Lung (tissue), 12 donors: ENCODE results near the gene GNG3. TPM values are rescaled to one million over a fixed set of nuclear protein-coding genes. Genes with fewer than 3 reads are reported as not detected.
"Not testable (repeated sequence)": the region's sequence is repeated elsewhere in the genome, so short reads cannot be mapped to it uniquely, and the experiment has no call there.

ENCODE experiments used
- ATAC-seq: fragments of 200-7000 bp; cut with Tn5 transposase; one replicate; pipeline ENCODE4 v1.9.1; 2020; ENCODE audit warnings: moderate number of reproducible peaks; ENCODE audit not compliant: insufficient read depth, low FRiP score
- DNase-seq, 3 donors: peaks; one replicate each; pipeline ENCODE4 v3.0.0-alpha.2; 2013 to 2017
- H3K27ac ChIP-seq, 2 donors: one replicate each; pipeline ENCODE4 v1.5.1; 2013; ENCODE audit warnings: mild to moderate bottlenecking in 2 of 2, moderate library complexity in 2 of 2, control low read depth in 1 of 2, inconsistent platforms in 1 of 2, low read depth in 1 of 2, low read length in 1 of 2
- H3K27me3 ChIP-seq, 3 donors: one replicate each; pipeline ENCODE4 v1.5.1; 2013; ENCODE audit warnings: low read length in 2 of 3; ENCODE audit not compliant: control insufficient read depth in 3 of 3, insufficient read depth in 3 of 3
- H3K36me3 ChIP-seq, 4 donors: one replicate each; pipeline ENCODE4 v1.5.1; 2013; ENCODE audit warnings: low read length in 4 of 4, mild to moderate bottlenecking in 1 of 4, moderate library complexity in 1 of 4; ENCODE audit not compliant: control insufficient read depth in 4 of 4, insufficient read depth in 4 of 4
- H3K4me1 ChIP-seq, 5 donors: one replicate each; pipeline ENCODE4 v1.5.1; 2013; ENCODE audit warnings: low read length in 5 of 5, mild to moderate bottlenecking in 2 of 5, moderate library complexity in 1 of 5; ENCODE audit not compliant: control insufficient read depth in 5 of 5, insufficient read depth in 5 of 5
- H3K4me3 ChIP-seq: one replicate; pipeline ENCODE4 v1.5.1; 2013; ENCODE audit warnings: mild to moderate bottlenecking, control low read depth, moderate library complexity
- H3K9ac ChIP-seq, 2 donors: one replicate each; pipeline ENCODE4 v1.5.1; 2013; ENCODE audit warnings: low read length in 2 of 2, control low read depth in 1 of 2; ENCODE audit not compliant: insufficient read depth in 1 of 2
- H3K9me3 ChIP-seq, 4 donors: one replicate each; pipeline ENCODE4 v1.5.1; 2013; ENCODE audit warnings: low read length in 3 of 4, mild to moderate bottlenecking in 1 of 4, moderate library complexity in 1 of 4; ENCODE audit not compliant: control insufficient read depth in 4 of 4, insufficient read depth in 3 of 4
- WGBS, 2 donors: extraction: QIAGEN DNeasy Blood & Tissue Kit; methylation state at CpG; one replicate each; pipeline ENCODE4 v1.1.7; 2013; 5-methylcytosine and 5-hydroxymethylcytosine counted together
- polyA plus RNA-seq, 2 donors: library from polyadenylated mRNA; stranded (reverse); fragments of 200-250 nt; gene quantifications; one replicate each; pipeline ENCODE4 v1.2.1, GENCODE V29; 2013
- total RNA-seq, 2 donors: library from RNA; depleted of rRNA in 1 of 2; stranded (reverse); fragments of >200 nt in 1 of 2; gene quantifications; one replicate each; pipeline ENCODE4 v1.2.1, GENCODE V29; 2014 to 2021
- TF ChIP-seq, protein P1 (sequence below): IDR thresholded peaks from 2 replicates; pipeline ENCODE4 v1.5.1; 2012; ENCODE audit warnings: mild to moderate bottlenecking; ENCODE audit errors: control extremely low read depth, extremely low read depth
- donor health status: control.
- donor health status: control.
- donor health status: Bipolar disorder and iron deficiency.
- donor health status: healthy.
- donor health status: DM: yes; HTN: yes; CAD: no.

Gene GNG3
- total and polyA plus RNA-seq, 4 donors = 0.05 to 0.40 (median 0.26) TPM; not detected in 1

DNA sequence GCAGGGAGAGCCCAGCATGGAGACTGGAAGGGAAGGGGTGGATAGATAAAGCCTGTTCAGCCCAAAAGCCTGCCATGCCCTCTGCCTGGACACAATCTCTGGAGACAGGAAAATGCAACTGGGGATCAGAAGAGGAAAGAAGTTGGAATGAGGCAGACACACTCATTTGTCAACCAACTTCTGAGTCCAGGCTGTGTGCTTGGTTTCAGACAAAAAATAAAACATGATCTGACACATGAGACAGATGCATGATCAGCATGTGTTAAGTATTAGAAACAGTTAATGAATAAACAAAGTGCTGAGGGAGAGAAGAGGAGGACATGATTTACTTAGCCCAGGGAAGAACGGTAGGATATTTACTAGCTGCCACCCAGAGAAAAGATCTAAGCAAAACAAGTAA is 19.0 kb upstream of the GNG3 start:
- 59 to 67% methylated on average over 1 of the region's 1 CpG for WGBS, 2 donors
- no peak for ATAC-seq

DNA sequence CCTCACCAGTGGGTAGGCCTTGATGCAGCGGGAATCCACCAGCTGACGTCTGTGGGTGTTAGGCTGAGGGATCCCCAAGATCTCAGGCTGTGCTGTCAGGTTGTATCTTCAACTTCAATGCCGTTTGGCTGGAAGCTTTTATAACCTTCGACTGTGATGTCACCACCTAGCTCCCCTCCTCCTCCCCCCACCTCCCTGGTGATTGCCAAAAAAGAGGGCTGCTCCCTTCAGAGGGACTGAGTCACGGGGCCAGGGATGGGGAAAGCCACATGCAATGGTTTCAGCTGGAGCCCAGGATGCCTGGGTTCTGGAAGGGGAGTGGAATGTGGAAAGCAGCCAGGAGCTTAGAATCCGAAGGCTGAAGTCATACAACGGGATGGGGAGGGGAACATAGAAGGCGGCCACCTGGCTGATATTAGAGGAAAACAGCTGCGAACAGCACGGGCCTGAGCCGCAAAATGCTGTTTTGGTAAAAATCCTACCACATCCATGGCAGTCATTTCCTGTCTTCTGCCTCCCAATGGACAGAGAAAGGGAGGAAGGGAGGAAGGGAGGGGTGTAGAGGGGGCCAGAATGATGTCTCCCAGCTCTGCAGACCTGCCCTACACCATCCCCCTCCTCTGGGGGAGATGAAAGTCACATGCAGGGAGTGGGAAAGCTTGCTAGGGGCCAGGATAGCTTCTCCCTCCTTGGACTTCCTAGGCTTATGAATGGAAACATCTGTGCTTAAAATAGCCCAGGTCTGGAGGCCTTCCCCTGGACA is 17.9 kb upstream of the GNG3 start, which contains the start of gene LRRN4CL:
TSS of gene LRRN4CL (minus strand) at position 110 of the 763 bp plus-strand sequence. CDS start 1,022 bp downstream, outside the sequence.
- Histone ChIP-seq H3K9me3 (peaks cover 0 to 2% (median 0%) of the 10 kb centered on the region in 4 donors), H3K27me3 (peaks cover 0 to 13% (median 9%) of the 10 kb centered on the region in 3 donors), H3K4me3 (no peak within 1 kb of the TSS), H3K9ac (no peak within 1 kb of the TSS), H3K4me1 (peaks cover 0 to 4% (median 0%) of the 10 kb centered on the region in 5 donors), H3K27ac (no peak within 1 kb of the TSS), H3K36me3 (peaks cover 4 to 30% (median 26%) of the 10 kb centered on the region in 4 donors)
- TF ChIP-seq, protein P1, sequence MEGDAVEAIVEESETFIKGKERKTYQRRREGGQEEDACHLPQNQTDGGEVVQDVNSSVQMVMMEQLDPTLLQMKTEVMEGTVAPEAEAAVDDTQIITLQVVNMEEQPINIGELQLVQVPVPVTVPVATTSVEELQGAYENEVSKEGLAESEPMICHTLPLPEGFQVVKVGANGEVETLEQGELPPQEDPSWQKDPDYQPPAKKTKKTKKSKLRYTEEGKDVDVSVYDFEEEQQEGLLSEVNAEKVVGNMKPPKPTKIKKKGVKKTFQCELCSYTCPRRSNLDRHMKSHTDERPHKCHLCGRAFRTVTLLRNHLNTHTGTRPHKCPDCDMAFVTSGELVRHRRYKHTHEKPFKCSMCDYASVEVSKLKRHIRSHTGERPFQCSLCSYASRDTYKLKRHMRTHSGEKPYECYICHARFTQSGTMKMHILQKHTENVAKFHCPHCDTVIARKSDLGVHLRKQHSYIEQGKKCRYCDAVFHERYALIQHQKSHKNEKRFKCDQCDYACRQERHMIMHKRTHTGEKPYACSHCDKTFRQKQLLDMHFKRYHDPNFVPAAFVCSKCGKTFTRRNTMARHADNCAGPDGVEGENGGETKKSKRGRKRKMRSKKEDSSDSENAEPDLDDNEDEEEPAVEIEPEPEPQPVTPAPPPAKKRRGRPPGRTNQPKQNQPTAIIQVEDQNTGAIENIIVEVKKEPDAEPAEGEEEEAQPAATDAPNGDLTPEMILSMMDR = no peak
- 72 to 83% methylated on average over 11 of the region's 11 CpGs for WGBS, 2 donors
- peak in 1 of 3 donors; percentile 19 for DNase-seq
- peak; percentile 39 for ATAC-seq

More for the DNA sequence above, 19.0 kb upstream of the GNG3 start:
- TF ChIP-seq, protein P1 = no peak
- H3K27ac ChIP-seq = no peak overlapping the region
- DNase-seq = no peak
- H3K27me3 ChIP-seq = peaks cover 0 to 13% (median 9%) of the 10 kb centered on the region in 3 donors
- no peak overlapping the region for H3K9ac ChIP-seq
- H3K9me3 ChIP-seq = peaks cover 0 to 2% (median 0%) of the 10 kb centered on the region in 4 donors
- peaks cover 4 to 30% (median 21%) of the 10 kb centered on the region in 4 donors for H3K36me3 ChIP-seq
- H3K4me3 ChIP-seq = no peak overlapping the region
- peaks cover 0 to 3% (median 0%) of the 10 kb centered on the region in 5 donors for H3K4me1 ChIP-seq

DNA sequence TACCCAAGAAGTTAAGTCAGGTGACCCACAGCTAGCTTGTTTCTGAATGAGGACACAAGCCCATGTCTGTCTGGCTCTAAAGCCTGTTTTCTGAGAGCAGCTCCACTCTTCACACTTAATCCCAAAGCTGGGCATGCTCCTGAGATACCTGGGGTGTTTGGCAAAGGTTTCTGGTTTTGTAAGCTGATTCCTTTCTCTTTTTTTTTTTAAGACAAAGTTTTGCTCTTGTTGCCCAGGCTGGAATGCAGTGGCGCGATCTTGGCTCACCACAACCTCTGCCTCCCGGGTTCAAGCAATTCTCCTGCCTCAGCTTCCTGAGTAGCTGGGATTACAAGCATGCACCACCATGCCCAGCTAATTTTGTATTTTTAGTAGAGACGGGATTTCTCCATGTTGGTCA is 13.9 kb upstream of the GNG3 start:
- not testable (repeated sequence) for H3K4me1 ChIP-seq, ATAC-seq, H3K9ac ChIP-seq, H3K4me3 ChIP-seq, DNase-seq, H3K9me3 ChIP-seq, H3K27ac ChIP-seq, H3K27me3 ChIP-seq
- H3K36me3 ChIP-seq = peaks cover 4 to 30% (median 29%) of the 10 kb centered on the region in 4 donors
- 71 to 72% methylated on average over 4 of the region's 4 CpGs for WGBS, 2 donors

DNA sequence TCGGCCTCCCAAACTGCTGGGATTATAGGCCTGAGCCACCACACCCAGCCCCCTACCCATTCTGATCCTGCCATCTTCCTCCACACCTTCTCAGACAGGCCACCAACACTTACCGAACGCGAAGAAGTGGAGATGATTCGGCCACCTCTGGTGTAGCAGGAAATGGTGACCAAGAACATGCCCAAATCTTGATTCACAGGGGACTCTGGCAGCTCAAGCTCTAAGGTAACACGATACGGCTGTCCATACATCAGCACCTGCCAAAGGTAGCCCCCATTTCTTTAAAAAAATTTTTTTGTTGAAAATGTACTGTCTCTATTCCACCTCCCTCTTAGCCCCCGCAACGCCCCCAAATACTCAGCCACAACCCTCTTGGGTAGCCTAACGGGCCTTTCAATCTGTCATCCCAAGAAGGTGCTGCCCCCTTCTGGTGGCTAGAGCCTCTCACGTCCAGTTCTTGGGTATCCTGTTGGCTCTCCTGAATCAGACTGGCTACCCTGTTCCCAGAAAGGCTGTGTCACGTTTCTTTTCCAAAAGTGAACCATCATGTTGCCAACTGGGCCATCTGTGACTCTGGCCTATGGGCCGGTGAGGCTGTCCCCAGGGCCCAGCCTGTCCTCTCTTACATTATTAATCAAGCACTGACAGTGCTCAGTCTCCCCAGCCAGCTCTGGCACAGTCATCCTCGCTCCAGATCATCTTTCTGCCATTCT is 12.9 kb upstream of the GNG3 start:
- TF ChIP-seq, protein P1 = peak; percentile 72
- Histone ChIP-seq H3K9ac (peak overlapping the region in 1 of 2 donors; percentile 9), H3K36me3 (peaks cover 4 to 30% (median 29%) of the 10 kb centered on the region in 4 donors)

More for the DNA sequence above, 12.9 kb upstream of the GNG3 start:
- Histone ChIP-seq H3K4me3 (no peak overlapping the region), H3K9me3 (peaks cover 0 to 2% (median 0%) of the 10 kb centered on the region in 4 donors), H3K4me1 (peaks cover 0 to 3% (median 0%) of the 10 kb centered on the region in 5 donors), H3K27me3 (no peaks in the 10 kb centered on the region), H3K27ac (peak overlapping the region in 1 of 2 donors; percentile 27)
- DNase-seq (peak; percentile 78 to 86 (median 81)), ATAC-seq (peak; percentile 77)
- 46 to 60% methylated on average over 14 of the region's 14 CpGs for WGBS, 2 donors
